Activated gamma-delta T cell treated with anti-CD3 and anti-CD28 coated beads, Interleukin-2, amount 50 U/mL, for 16 hours (primary cell): Measurements from ENCODE around the gene RREB1.

Experiments
- DNase-seq: peaks from one replicate; pipeline ENCODE4 v3.0.0-alpha.2; 2020; ENCODE audit warnings: low read depth

RREB1 gene

GRCh38 chr6:7107578-7108195 is at the start of gene RREB1:
TSS of gene RREB1 (plus strand) at chr6:7107961. CDS start at chr6:7181912, 73,951 bp downstream.
- peak; percentile 43 for DNase-seq

- DNase-seq, result no peak
Observed at GRCh38 chr6:7058250-7058923, 49.4 kb upstream of the RREB1 start.

- DNase-seq, result no peak
Observed at GRCh38 chr6:7060769-7061516, 46.8 kb upstream of the RREB1 start.

GRCh38 chr6:7062451-7063162 is 45.2 kb upstream of the RREB1 start:
- DNase-seq, result no peak

GRCh38 chr6:7067305-7067704 is 40.5 kb upstream of the RREB1 start:
- DNase-seq, result no peak

- DNase-seq, result no peak
Observed at GRCh38 chr6:7071405-7071804, 36.4 kb upstream of the RREB1 start.

GRCh38 chr6:7073082-7073820 is 34.5 kb upstream of the RREB1 start:
- no peak for DNase-seq

GRCh38 chr6:7073821-7074525 is 33.8 kb upstream of the RREB1 start:
- DNase-seq, result no peak

GRCh38 chr6:7074870-7075269 is 32.9 kb upstream of the RREB1 start:
- no peak for DNase-seq

- DNase-seq, result no peak
Observed at GRCh38 chr6:7075341-7076000, 32.3 kb upstream of the RREB1 start.

- no peak for DNase-seq
Observed at GRCh38 chr6:7077856-7078255, 29.9 kb upstream of the RREB1 start.

- DNase-seq, result no peak
Observed at GRCh38 chr6:7078856-7079255, 28.9 kb upstream of the RREB1 start.

- no peak for DNase-seq
Observed at GRCh38 chr6:7080311-7080710, 27.4 kb upstream of the RREB1 start.

GRCh38 chr6:7085911-7086310 is 21.9 kb upstream of the RREB1 start:
- DNase-seq, result no peak

- DNase-seq, result no peak
Observed at GRCh38 chr6:7086488-7086887, 21.3 kb upstream of the RREB1 start.

- no peak for DNase-seq
Observed at GRCh38 chr6:7087066-7087465, 20.7 kb upstream of the RREB1 start.

GRCh38 chr6:7087491-7087979 is 20.2 kb upstream of the RREB1 start:
- DNase-seq, result peak; percentile 11

- DNase-seq, result no peak
Observed at GRCh38 chr6:7088076-7088742, 19.6 kb upstream of the RREB1 start.

GRCh38 chr6:7098993-7099392 is 8.8 kb upstream of the RREB1 start:
- DNase-seq, result no peak
